Measurements from ENCODE around the gene PRXL2B. TPM values are rescaled to one million over a fixed set of nuclear protein-coding genes. Genes with fewer than 3 reads are reported as not detected.

PRXL2B gene
- total RNA-seq, 2 donors from 2014 or later: 27.4 to 36.3 TPM

- Mint-ChIP-seq H3K36me3 (ENCODE audit: low read depth) (peaks cover 23% of the 10 kb centered on the region), H3K9me3 (peaks cover 4% of the 10 kb centered on the region), H3K27me3 (no peaks in the 10 kb centered on the region), H3K4me3 (peak overlapping the region; percentile 85), H3K4me1 (peaks cover 46% of the 10 kb centered on the region), H3K27ac (peak overlapping the region; percentile 84)
- no peak for ATAC-seq (replicated peaks)
These were observed 4.2 kb upstream of the PRXL2B start for GRCh38 chr1:2582391-2582790.

GRCh38 chr1:2583331-2583791, 3.2 kb upstream of the PRXL2B start:
- ATAC-seq (replicated peaks): peak; percentile 33
- no peaks in the 10 kb centered on the region for H3K27me3 Mint-ChIP-seq
- H3K9me3 Mint-ChIP-seq: peaks cover 4% of the 10 kb centered on the region
- H3K36me3 Mint-ChIP-seq (ENCODE audit: low read depth): peaks cover 23% of the 10 kb centered on the region
- H3K4me1 Mint-ChIP-seq: peaks cover 46% of the 10 kb centered on the region
- peak overlapping the region; percentile 85 for H3K4me3 Mint-ChIP-seq
- peak overlapping the region; percentile 89 for H3K27ac Mint-ChIP-seq

- H3K9me3 Mint-ChIP-seq: peaks cover 2% of the 10 kb centered on the region
- peak overlapping the region; percentile 85 for H3K4me3 Mint-ChIP-seq
- no peaks in the 10 kb centered on the region for H3K27me3 Mint-ChIP-seq
- ATAC-seq (replicated peaks): peak; percentile 4
- peaks cover 23% of the 10 kb centered on the region for H3K36me3 Mint-ChIP-seq (ENCODE audit: low read depth)
- H3K27ac Mint-ChIP-seq: peak overlapping the region; percentile 89
- peaks cover 41% of the 10 kb centered on the region for H3K4me1 Mint-ChIP-seq
These were observed 2.7 kb upstream of the PRXL2B start for GRCh38 chr1:2583871-2584351.

- peaks cover 33% of the 10 kb centered on the region for H3K4me1 Mint-ChIP-seq
- H3K4me3 Mint-ChIP-seq: peak overlapping the region; percentile 85
- no peak for ATAC-seq (replicated peaks)
- H3K36me3 Mint-ChIP-seq (ENCODE audit: low read depth): peaks cover 23% of the 10 kb centered on the region
- no peaks in the 10 kb centered on the region for H3K27me3 Mint-ChIP-seq
- H3K27ac Mint-ChIP-seq: peak overlapping the region; percentile 89
- no peaks in the 10 kb centered on the region for H3K9me3 Mint-ChIP-seq
These were observed 1.8 kb upstream of the PRXL2B start for GRCh38 chr1:2584686-2585317.

- Mint-ChIP-seq H3K4me1 (peaks cover 31% of the 10 kb centered on the region), H3K9me3 (no peaks in the 10 kb centered on the region), H3K27me3 (no peaks in the 10 kb centered on the region), H3K36me3 (ENCODE audit: low read depth) (peaks cover 23% of the 10 kb centered on the region), H3K4me3 (peak overlapping the region; percentile 85), H3K27ac (peak overlapping the region; percentile 89)
- peak; percentile 36 for ATAC-seq (replicated peaks)
These were observed 1.1 kb upstream of the PRXL2B start for GRCh38 chr1:2585318-2586092.

- Mint-ChIP-seq H3K4me3 (peak overlapping the region; percentile 85), H3K27me3 (no peaks in the 10 kb centered on the region), H3K36me3 (ENCODE audit: low read depth) (peaks cover 23% of the 10 kb centered on the region), H3K9me3 (no peaks in the 10 kb centered on the region), H3K4me1 (peaks cover 16% of the 10 kb centered on the region), H3K27ac (peak overlapping the region; percentile 41)
- no peak for ATAC-seq (replicated peaks)
These were observed 688 bp downstream of the PRXL2B start for GRCh38 chr1:2587071-2587859.

GRCh38 chr1:2587860-2588571, 1.4 kb downstream of the PRXL2B start:
- H3K4me1 Mint-ChIP-seq: peaks cover 14% of the 10 kb centered on the region
- peak overlapping the region; percentile 85 for H3K4me3 Mint-ChIP-seq
- H3K9me3 Mint-ChIP-seq: no peaks in the 10 kb centered on the region
- H3K27me3 Mint-ChIP-seq: no peaks in the 10 kb centered on the region
- no peak for ATAC-seq (replicated peaks)
- H3K36me3 Mint-ChIP-seq (ENCODE audit: low read depth): peaks cover 23% of the 10 kb centered on the region
- H3K27ac Mint-ChIP-seq: no peak overlapping the region

GRCh38 chr1:2588661-2589430, 2.3 kb downstream of the PRXL2B start:
- Mint-ChIP-seq H3K27me3 (no peaks in the 10 kb centered on the region), H3K9me3 (no peaks in the 10 kb centered on the region), H3K36me3 (ENCODE audit: low read depth) (peaks cover 19% of the 10 kb centered on the region), H3K4me1 (peaks cover 11% of the 10 kb centered on the region), H3K4me3 (no peak overlapping the region), H3K27ac (no peak overlapping the region)
- ATAC-seq (replicated peaks): no peak

GRCh38 chr1:2589431-2590232, 3.1 kb downstream of the PRXL2B start:
- no peak for ATAC-seq (replicated peaks)
- Mint-ChIP-seq H3K27ac (no peak overlapping the region), H3K36me3 (ENCODE audit: low read depth) (peaks cover 11% of the 10 kb centered on the region), H3K4me3 (no peak overlapping the region), H3K4me1 (peaks cover 3% of the 10 kb centered on the region), H3K9me3 (no peaks in the 10 kb centered on the region), H3K27me3 (no peaks in the 10 kb centered on the region)

- no peak for ATAC-seq (replicated peaks)
- Mint-ChIP-seq H3K4me3 (no peak overlapping the region), H3K36me3 (ENCODE audit: low read depth) (peaks cover 2% of the 10 kb centered on the region), H3K27ac (no peak overlapping the region), H3K27me3 (no peaks in the 10 kb centered on the region), H3K4me1 (no peaks in the 10 kb centered on the region), H3K9me3 (no peaks in the 10 kb centered on the region)
These were observed 3.9 kb downstream of the PRXL2B start for GRCh38 chr1:2590233-2591141.

- no peaks in the 10 kb centered on the region for H3K36me3 Mint-ChIP-seq (ENCODE audit: low read depth)
- H3K4me1 Mint-ChIP-seq: no peaks in the 10 kb centered on the region
- no peak overlapping the region for H3K4me3 Mint-ChIP-seq
- H3K27me3 Mint-ChIP-seq: no peaks in the 10 kb centered on the region
- H3K9me3 Mint-ChIP-seq: no peaks in the 10 kb centered on the region
- H3K27ac Mint-ChIP-seq: no peak overlapping the region
- no peak for ATAC-seq (replicated peaks)
These were observed 4.6 kb downstream of the PRXL2B start for GRCh38 chr1:2591233-2591580.

GRCh38 chr1:2591581-2592261, 5.1 kb downstream of the PRXL2B start:
- Mint-ChIP-seq H3K36me3 (ENCODE audit: low read depth) (no peaks in the 10 kb centered on the region), H3K27me3 (no peaks in the 10 kb centered on the region), H3K4me3 (no peak overlapping the region), H3K9me3 (no peaks in the 10 kb centered on the region), H3K27ac (no peak overlapping the region), H3K4me1 (no peaks in the 10 kb centered on the region)
- no peak for ATAC-seq (replicated peaks)

Data from activated T-helper 17 cell treated with anti-CD3 and anti-CD28 coated beads, Interleukin-2, amount 50 U/mL, for 72 hours (primary cell).